ENCODE results near the gene ATG4C.
A peak's percentile ranks its signal among the peaks of the same experiment; 100 is the strongest.
"Not testable (repeated sequence)": the region's sequence is repeated elsewhere in the genome, so short reads cannot be mapped to it uniquely, and the experiment has no call there.

Gene ATG4C

GRCh38 chr1:62781841-62782543, 1.9 kb upstream of the ATG4C start:
- Mint-ChIP-seq H3K36me3 (ENCODE audit: low read depth) (no peaks in the 10 kb centered on the region), H3K27ac (no peak overlapping the region), H3K27me3 (ENCODE audit: low read depth) (no peaks in the 10 kb centered on the region), H3K4me1 (peaks cover 9% of the 10 kb centered on the region), H3K9me3 (no peaks in the 10 kb centered on the region), H3K4me3 (peak overlapping the region in 1 of 3 experiments; percentile 44)
- no peak for TF ChIP-seq CTCF (IDR thresholded peaks at IDR 0.05; ENCODE audit: unreplicated experiment in 3 of 3)

GRCh38 chr1:62782544-62783212, 1.3 kb upstream of the ATG4C start:
- not testable (repeated sequence) for H3K27me3 Mint-ChIP-seq (ENCODE audit: low read depth); H3K27ac Mint-ChIP-seq; H3K4me1 Mint-ChIP-seq; H3K36me3 Mint-ChIP-seq (ENCODE audit: low read depth); H3K9me3 Mint-ChIP-seq; H3K4me3 Mint-ChIP-seq

- TF ChIP-seq CTCF (IDR thresholded peaks at IDR 0.05; ENCODE audit: unreplicated experiment in 3 of 3), result no peak
- no peaks in the 10 kb centered on the region for H3K36me3 Mint-ChIP-seq (ENCODE audit: low read depth)
- H3K27ac Mint-ChIP-seq, result no peak overlapping the region
- H3K4me1 Mint-ChIP-seq, result peaks cover 10% of the 10 kb centered on the region
- H3K27me3 Mint-ChIP-seq (ENCODE audit: low read depth), result no peaks in the 10 kb centered on the region
- no peaks in the 10 kb centered on the region for H3K9me3 Mint-ChIP-seq
- no peak overlapping the region for H3K4me3 Mint-ChIP-seq
These were observed 805 bp downstream of the ATG4C start for GRCh38 chr1:62784509-62785365.

GRCh38 chr1:62790716-62791115, 6.8 kb downstream of the ATG4C start:
- no peaks in the 10 kb centered on the region for H3K27me3 Mint-ChIP-seq (ENCODE audit: low read depth)
- TF ChIP-seq CTCF (IDR thresholded peaks at IDR 0.05; ENCODE audit: unreplicated experiment in 3 of 3), result no peak
- H3K9me3 Mint-ChIP-seq, result no peaks in the 10 kb centered on the region
- H3K4me3 Mint-ChIP-seq, result no peak overlapping the region
- peaks cover 10% of the 10 kb centered on the region for H3K4me1 Mint-ChIP-seq
- H3K27ac Mint-ChIP-seq, result no peak overlapping the region
- H3K36me3 Mint-ChIP-seq (ENCODE audit: low read depth), result peaks cover 6% of the 10 kb centered on the region

GRCh38 chr1:62794053-62794452, 10.1 kb downstream of the ATG4C start:
- H3K27me3 Mint-ChIP-seq (ENCODE audit: low read depth), result no peaks in the 10 kb centered on the region
- no peaks in the 10 kb centered on the region for H3K9me3 Mint-ChIP-seq
- H3K4me1 Mint-ChIP-seq, result no peaks in the 10 kb centered on the region
- no peak overlapping the region for H3K27ac Mint-ChIP-seq
- TF ChIP-seq CTCF (IDR thresholded peaks at IDR 0.05; ENCODE audit: unreplicated experiment in 3 of 3), result no peak
- peaks cover 6% of the 10 kb centered on the region for H3K36me3 Mint-ChIP-seq (ENCODE audit: low read depth)
- no peak overlapping the region for H3K4me3 Mint-ChIP-seq

- no peaks in the 10 kb centered on the region for H3K9me3 Mint-ChIP-seq
- no peaks in the 10 kb centered on the region for H3K27me3 Mint-ChIP-seq (ENCODE audit: low read depth)
- no peaks in the 10 kb centered on the region for H3K4me1 Mint-ChIP-seq
- no peak overlapping the region for H3K4me3 Mint-ChIP-seq
- H3K36me3 Mint-ChIP-seq (ENCODE audit: low read depth), result peaks cover 13% of the 10 kb centered on the region
- no peak overlapping the region for H3K27ac Mint-ChIP-seq
- no peak for TF ChIP-seq CTCF (IDR thresholded peaks at IDR 0.05; ENCODE audit: unreplicated experiment in 3 of 3)
These were observed 12.3 kb downstream of the ATG4C start for GRCh38 chr1:62796221-62796620.

Measured in nephron (organoid).